ENCODE data around the gene GPATCH2. TPM values are rescaled to one million over a fixed set of nuclear protein-coding genes. Genes with fewer than 3 reads are reported as not detected.
A peak's percentile ranks its signal among the peaks of the same experiment; 100 is the strongest.

Gene GPATCH2
- total and polyA plus RNA-seq, 10 of the 15 experiments (the other 5 are each of a cell fraction or from before 2014, with no cell fraction given) = 3.2 to 12.2 (median 5.4) TPM

GRCh38 chr1:217402301-217402700, 228.6 kb downstream of the GPATCH2 start:
- TF ChIP-seq ZSCAN29 (IDR thresholded peaks at IDR 0.05) (no peak), MLLT1 (IDR thresholded peaks at IDR 0.05) (no peak)
- SMC1A ChIA-PET (ENCODE audit: uncharacterized antibody, unreplicated experiment) = no interaction called here

GRCh38 chr1:217393896-217394295, 237.0 kb downstream of the GPATCH2 start:
- no peak overlapping the region for H3K4me2 ChIP-seq (ENCODE audit: control insufficient read depth, insufficient read depth)
- in situ Hi-C loops (cut with MboI) (no loop called here), intact Hi-C loops (cut with micrococcal nuclease; ENCODE audit: unreplicated experiment) (no loop called here)
- H3K79me2 ChIP-seq (ENCODE audit: control insufficient read depth, insufficient read depth, low read length) = no peaks in the 10 kb centered on the region
- ChIA-PET CTCF (no interaction called here), SMC1A (ENCODE audit: uncharacterized antibody, unreplicated experiment) (no interaction called here), RAD21 (ENCODE audit: unreplicated experiment) (no interaction called here), POLR2A (no interaction called here)
- 46% methylated on average over 1 of the region's 1 CpG for WGBS (ENCODE audit: insufficient coverage, insufficient replicate concordance, low lambda C conversion rate, missing lambda C conversion rate)
- no peaks in the 10 kb centered on the region for H3K4me1 ChIP-seq (ENCODE audit: control insufficient read depth, insufficient read depth, low read length)
- FAIRE-seq = no peak
- no peak overlapping the region for H3K4me3 ChIP-seq
- no peaks in the 10 kb centered on the region for H3K9me3 ChIP-seq (replicated peaks; ENCODE audit: control insufficient read depth, insufficient read depth, low read length)
- H3K9ac ChIP-seq (ENCODE audit: control insufficient read depth, insufficient read depth, low read length) = no peak overlapping the region
- no peaks in the 10 kb centered on the region; a peak in 1 of 4 replicates for H3K27me3 ChIP-seq (replicated peaks in 1 of 2; ENCODE audit: control insufficient read depth in 2 of 2, insufficient read depth in 2 of 2, low read length in 1 of 2)
- no peak for DNase-seq (ENCODE audit: low read depth, low spot score)
- BruUV-seq (replicated peaks) = no TSS peak
- H3K36me3 ChIP-seq (ENCODE audit: control insufficient read depth in 2 of 2, insufficient read depth in 2 of 2, low read length in 1 of 2) = no peaks in the 10 kb centered on the region
- ATAC-seq = no peak
- no peak overlapping the region for H2AFZ ChIP-seq (ENCODE audit: control insufficient read depth, low read depth, low read length)
- TF ChIP-seq ZNF217 (IDR thresholded peaks at IDR 0.05) = no peak
- TF ChIP-seq CTCF (IDR thresholded peaks at IDR 0.05 in 2 of 3, conservative IDR thresholded peaks at IDR 0.05 in 1 of 3; ENCODE audit: control insufficient read depth in 2 of 3, extremely low read depth in 1 of 3, insufficient read depth in 1 of 3, low read depth in 3 of 3, low read length in 3 of 3) = peak in 1 of 3 experiments; percentile 13; a peak in 1 of 6 replicates
- H4K20me1 ChIP-seq (ENCODE audit: control insufficient read depth, insufficient read depth) = no peaks in the 10 kb centered on the region
- no peak overlapping the region for H3K27ac ChIP-seq (ENCODE audit: control insufficient read depth, insufficient read depth)

More at GRCh38 chr1:217402301-217402700, 228.6 kb downstream of the GPATCH2 start:
- Histone ChIP-seq H3K9me3 (replicated peaks; ENCODE audit: control insufficient read depth, insufficient read depth, low read length) (no peaks in the 10 kb centered on the region), H3K27ac (ENCODE audit: control insufficient read depth, insufficient read depth) (no peak overlapping the region), H3K9ac (ENCODE audit: control insufficient read depth, insufficient read depth, low read length) (no peak overlapping the region), H3K4me2 (ENCODE audit: control insufficient read depth, insufficient read depth) (no peak overlapping the region), H3K4me1 (ENCODE audit: control insufficient read depth, insufficient read depth, low read length) (no peaks in the 10 kb centered on the region), H4K20me1 (ENCODE audit: control insufficient read depth, insufficient read depth) (no peaks in the 10 kb centered on the region), H2AFZ (ENCODE audit: control insufficient read depth, low read depth, low read length) (no peak overlapping the region), H3K36me3 (ENCODE audit: control insufficient read depth in 2 of 2, insufficient read depth in 2 of 2, low read length in 1 of 2) (no peaks in the 10 kb centered on the region), H3K4me3 (no peak overlapping the region), H3K79me2 (ENCODE audit: control insufficient read depth, insufficient read depth, low read length) (no peaks in the 10 kb centered on the region), H3K27me3 (replicated peaks in 1 of 2; ENCODE audit: control insufficient read depth in 2 of 2, insufficient read depth in 2 of 2, low read length in 1 of 2) (no peaks in the 10 kb centered on the region)
- no TSS peak for BruUV-seq (replicated peaks)
- 0% methylated on average over 2 of the region's 2 CpGs for WGBS (ENCODE audit: insufficient coverage, insufficient replicate concordance, low lambda C conversion rate, missing lambda C conversion rate)
- DNase-seq (ENCODE audit: low read depth, low spot score) = no peak
- intact Hi-C loops (cut with micrococcal nuclease; ENCODE audit: unreplicated experiment) = no loop called here
- no peak for ATAC-seq
- no peak for FAIRE-seq
- ChIA-PET CTCF (no interaction called here), POLR2A (no interaction called here), RAD21 (ENCODE audit: unreplicated experiment) (no interaction called here)
- in situ Hi-C loops (cut with MboI) = no loop called here

Data from GM12878 (cell line).